IPS DF 19.7 (cell line): ENCODE measurements around the gene NKAIN1.
A peak's percentile ranks its signal among the peaks of the same experiment; 100 is the strongest.

Source experiments
- DNase-seq: peaks from one replicate; pipeline ENCODE4 v3.0.0-alpha.2; 2013; ENCODE audit warnings: low read depth, low spot score

The NKAIN1 gene

GRCh38 chr1:31234123-31234708 lies 5.5 kb downstream of the NKAIN1 start:
- no peak for DNase-seq

- DNase-seq = no peak
Measured at GRCh38 chr1:31232689-31233088, 7.0 kb downstream of the NKAIN1 start.

GRCh38 chr1:31231802-31232201 lies 7.9 kb downstream of the NKAIN1 start:
- no peak for DNase-seq

- no peak for DNase-seq
Measured at GRCh38 chr1:31230378-31230777, 9.3 kb downstream of the NKAIN1 start.

- DNase-seq = no peak
Measured at GRCh38 chr1:31228986-31229385, 10.7 kb downstream of the NKAIN1 start.

GRCh38 chr1:31227891-31228568 lies 11.7 kb downstream of the NKAIN1 start:
- DNase-seq = no peak

GRCh38 chr1:31224068-31224467 lies 15.6 kb downstream of the NKAIN1 start:
- no peak for DNase-seq

GRCh38 chr1:31222176-31222575 lies 17.5 kb downstream of the NKAIN1 start:
- DNase-seq = no peak

GRCh38 chr1:31221072-31221471 lies 18.6 kb downstream of the NKAIN1 start:
- DNase-seq = no peak

- DNase-seq = no peak
Measured at GRCh38 chr1:31219489-31219888, 20.2 kb downstream of the NKAIN1 start.

- no peak for DNase-seq
Measured at GRCh38 chr1:31218705-31219104, 21.0 kb downstream of the NKAIN1 start.

- no peak for DNase-seq
Measured at GRCh38 chr1:31216016-31216415, 23.7 kb downstream of the NKAIN1 start.

GRCh38 chr1:31215065-31215570 lies 24.6 kb downstream of the NKAIN1 start:
- no peak for DNase-seq

GRCh38 chr1:31214316-31215064 lies 25.2 kb downstream of the NKAIN1 start:
- peak; percentile 54 for DNase-seq

GRCh38 chr1:31208361-31208945 lies 31.2 kb downstream of the NKAIN1 start:
- no peak for DNase-seq

GRCh38 chr1:31207569-31207968 lies 32.1 kb downstream of the NKAIN1 start:
- DNase-seq = no peak

GRCh38 chr1:31207046-31207445 lies 32.6 kb downstream of the NKAIN1 start:
- no peak for DNase-seq

GRCh38 chr1:31203215-31203614 lies 36.5 kb downstream of the NKAIN1 start:
- DNase-seq = no peak

GRCh38 chr1:31201931-31202360 lies 37.7 kb downstream of the NKAIN1 start:
- DNase-seq = no peak

GRCh38 chr1:31199949-31200348 lies 39.7 kb downstream of the NKAIN1 start:
- DNase-seq = no peak

- DNase-seq = no peak
Measured at GRCh38 chr1:31199236-31199790, 40.4 kb downstream of the NKAIN1 start.

- no peak for DNase-seq
Measured at GRCh38 chr1:31198600-31198999, 41.1 kb downstream of the NKAIN1 start.
